GM18909 (cell line): ENCODE measurements around the gene TRAPPC10.
A peak's percentile ranks its signal among the peaks of the same experiment; 100 is the strongest.
"Not testable (repeated sequence)": the region's sequence is repeated elsewhere in the genome, so short reads cannot be mapped to it uniquely, and the experiment has no call there.

Experiments used
- ATAC-seq: cut with Tn5 transposase; IDR thresholded peaks from one replicate; pipeline ENCODE4 v1.9.1; 2021; ENCODE audit warnings: mild to moderate bottlenecking; ENCODE audit not compliant: unreplicated experiment, poor library complexity

TRAPPC10 gene

DNA sequence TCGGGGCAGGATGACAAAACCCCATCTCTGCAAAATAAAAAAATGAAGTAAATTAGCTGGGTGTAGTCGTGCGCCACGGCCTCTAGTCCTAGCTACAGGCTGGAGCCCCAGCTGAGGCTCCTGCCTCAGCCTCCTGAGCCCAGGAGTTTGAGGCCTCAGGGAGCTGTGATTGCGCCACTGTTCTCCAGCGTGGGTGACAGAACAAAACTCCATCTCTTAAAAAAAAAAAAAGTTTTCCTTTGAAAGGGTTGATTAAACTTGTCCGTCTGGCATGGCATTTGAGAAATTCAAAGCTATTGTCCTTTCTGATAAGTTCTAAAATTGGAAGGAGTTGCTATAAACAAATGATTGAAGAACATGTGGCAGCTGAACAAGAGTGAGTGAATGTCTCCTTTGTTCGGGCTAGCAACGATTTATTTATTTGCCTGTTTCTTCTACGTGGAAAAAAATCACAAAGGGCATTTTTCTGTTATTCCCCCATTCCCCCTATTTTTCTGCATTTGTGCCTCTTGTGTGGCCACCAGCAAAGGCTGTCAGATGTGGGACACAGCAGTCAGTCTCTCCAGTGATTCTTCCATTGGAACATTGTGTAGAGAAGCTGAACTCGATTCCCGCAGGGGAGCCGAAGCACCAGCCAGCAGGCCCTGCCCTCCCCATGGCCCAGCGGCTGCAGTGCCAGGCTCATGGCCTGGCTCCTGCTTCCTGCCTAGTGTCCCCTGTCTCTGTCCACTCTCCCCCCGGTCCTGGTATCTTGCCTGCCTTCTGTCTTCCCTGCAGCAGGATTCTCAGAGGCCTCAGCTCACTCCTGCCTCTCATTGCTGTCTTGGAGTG, 73.6 kb downstream of the TRAPPC10 start:
- ATAC-seq: no peak

DNA sequence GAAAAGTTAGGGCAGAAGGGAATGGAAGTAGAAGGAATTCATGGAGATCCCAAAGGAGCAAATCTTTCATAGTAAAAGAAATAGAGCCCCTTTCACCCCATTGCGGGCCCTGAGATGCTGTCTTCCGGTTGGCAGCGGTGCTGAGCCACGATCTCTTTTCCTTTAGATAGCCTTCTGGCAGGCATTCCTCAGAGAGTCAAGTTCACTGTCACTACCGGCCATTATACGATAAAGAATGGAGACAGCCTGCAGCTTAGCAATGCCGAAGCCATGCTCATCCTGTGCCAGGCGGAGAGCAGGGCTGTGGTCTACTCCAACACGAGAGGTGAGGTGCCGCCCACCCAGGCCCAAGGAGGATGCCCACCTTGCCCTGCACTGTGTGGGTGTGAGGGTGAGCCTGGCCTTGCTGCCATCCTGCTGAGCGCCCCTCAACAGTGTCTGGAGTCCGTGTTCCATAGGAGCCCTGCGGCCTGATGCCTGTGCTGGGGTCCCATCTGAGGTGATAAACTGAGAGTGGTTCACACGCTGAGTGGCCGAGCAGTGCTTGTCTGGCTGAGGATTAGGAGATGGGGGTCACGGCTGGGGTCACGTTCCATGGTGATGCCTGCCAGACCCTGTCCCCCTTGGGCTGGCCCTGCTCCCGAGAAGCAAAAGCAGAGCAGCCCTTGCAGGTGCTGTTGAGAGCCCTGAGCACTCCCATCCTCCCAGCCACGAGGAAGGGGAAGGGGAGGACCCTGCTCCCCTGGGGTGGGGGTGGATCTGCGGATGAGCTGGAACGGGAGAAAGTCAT, 74.7 kb downstream of the TRAPPC10 start:
- no peak for ATAC-seq

DNA sequence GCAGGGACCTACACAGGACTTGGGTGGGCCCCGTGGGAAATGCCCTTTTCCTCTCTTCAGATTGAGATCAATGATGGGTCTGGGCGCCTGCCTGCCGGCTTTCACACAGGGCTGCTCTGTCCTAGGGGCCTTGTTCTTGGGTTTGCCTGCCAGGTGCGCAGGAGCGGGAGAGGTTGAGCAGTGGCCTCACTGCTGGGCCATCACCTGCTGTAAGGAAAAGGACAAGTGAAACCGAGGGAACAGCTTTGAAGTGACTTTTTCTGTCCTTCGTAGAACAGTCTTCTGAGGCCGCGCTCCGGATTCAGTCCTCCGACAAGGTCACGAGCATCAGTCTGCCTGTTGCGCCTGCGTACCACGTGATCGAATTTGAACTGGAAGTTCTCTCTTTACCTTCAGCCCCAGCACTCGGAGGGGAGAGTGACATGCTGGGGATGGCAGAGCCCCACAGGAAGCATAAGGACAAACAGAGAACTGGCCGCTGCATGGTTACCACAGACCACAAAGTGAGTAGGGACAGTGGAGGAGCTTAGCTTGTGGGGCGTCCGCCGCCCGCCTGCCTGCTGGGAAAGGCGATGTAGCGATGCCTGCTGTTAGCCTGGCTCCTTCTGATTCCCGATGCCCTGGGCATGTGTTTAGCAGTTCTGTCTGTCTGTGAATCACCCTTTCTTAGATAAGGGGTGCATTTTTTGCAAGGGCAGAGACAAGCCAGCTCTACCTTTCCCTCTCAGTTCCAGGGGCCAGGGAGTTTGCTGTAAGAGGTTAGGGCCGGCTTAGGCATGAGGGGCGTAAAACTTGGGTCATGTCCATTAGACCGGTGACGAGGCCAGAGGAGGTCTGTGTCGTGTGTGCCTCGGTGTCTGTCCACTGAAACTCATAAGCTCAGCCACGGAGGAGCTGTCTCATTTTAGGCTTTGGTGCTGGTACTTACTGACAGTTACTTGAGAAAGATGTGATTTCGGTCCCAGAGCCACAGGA, 75.6 kb downstream of the TRAPPC10 start:
- ATAC-seq: no peak

DNA sequence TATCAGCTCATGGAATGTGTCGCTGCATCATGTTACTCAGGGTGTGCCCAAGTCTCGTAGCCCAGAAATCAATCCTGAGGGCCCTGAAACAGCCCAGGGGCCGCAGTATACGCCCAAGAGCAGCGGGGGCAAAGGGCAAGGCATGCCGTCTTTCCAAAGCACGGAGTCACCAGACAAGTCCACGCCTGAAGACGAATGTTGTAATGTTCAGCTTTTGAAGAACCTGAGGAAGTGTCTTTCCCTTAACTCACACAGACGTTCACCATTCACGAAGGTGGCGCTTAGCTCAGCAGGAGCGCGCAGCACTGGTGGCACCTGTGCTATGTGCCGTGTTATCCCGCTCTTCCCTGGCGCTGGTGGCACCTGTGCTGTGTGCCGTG, 76.3 kb downstream of the TRAPPC10 start:
- no peak for ATAC-seq

DNA sequence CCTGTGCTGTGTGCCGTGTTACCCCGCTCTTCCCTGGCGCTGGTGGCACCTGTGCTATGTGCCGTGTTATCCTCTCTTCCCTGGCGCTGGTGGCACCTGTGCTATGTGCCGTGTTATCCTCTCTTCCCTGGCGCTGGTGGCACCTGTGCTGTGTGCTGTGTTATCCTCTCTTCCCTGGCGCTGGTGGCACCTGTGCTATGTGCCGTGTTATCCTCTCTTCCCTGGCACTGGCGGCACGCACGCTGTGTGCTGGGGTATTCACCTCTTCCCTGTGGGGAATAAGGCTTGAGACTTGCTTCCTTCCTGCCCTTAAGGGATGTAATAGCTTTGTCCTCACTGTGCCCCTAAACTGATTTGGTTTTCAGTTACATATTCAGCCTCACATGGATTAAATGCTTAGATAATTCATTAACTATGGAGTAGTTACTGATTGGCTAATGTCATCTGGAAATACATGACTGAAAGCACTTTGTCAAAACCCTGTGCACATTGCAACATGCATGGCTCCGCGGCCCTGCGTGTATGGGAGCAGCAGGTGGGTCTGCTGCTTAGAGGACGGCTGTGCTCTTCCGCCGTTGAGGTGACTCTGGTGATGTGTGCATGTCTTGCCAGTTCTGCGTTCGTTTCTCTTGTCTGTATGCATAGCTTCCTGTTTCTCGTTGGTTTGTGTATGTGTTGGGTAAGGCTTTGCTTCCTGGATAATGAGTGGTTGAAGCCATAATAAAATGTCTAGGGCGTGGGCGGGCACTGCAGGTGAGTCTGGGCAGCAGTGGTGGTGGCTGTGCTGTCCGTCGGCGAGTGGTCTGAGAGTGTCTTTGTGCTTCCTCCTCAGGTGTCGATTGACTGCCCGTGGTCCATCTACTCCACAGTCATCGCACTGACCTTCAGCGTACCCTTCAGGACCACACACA, 77.1 kb downstream of the TRAPPC10 start:
- ATAC-seq: no peak

DNA sequence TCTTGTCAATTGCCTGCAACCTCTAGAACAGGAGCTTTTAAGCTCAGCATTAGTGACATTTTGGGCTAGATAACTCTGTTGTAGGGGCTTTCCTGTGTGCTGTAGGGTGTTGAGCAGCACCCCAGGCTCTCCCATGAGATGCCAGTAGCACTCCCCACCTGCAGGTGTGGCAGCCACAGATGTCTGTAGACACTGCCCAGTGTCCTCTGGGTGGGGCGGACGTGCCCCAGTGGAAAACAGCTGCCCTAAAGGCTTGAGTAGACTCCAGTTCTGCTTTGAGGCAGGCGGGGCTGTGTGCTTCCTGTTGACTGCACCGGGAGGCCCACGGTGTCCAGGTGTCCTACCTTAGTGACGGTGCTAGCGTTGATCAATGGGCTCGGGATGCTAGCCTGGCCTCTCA, 78.2 kb downstream of the TRAPPC10 start:
- no peak for ATAC-seq

DNA sequence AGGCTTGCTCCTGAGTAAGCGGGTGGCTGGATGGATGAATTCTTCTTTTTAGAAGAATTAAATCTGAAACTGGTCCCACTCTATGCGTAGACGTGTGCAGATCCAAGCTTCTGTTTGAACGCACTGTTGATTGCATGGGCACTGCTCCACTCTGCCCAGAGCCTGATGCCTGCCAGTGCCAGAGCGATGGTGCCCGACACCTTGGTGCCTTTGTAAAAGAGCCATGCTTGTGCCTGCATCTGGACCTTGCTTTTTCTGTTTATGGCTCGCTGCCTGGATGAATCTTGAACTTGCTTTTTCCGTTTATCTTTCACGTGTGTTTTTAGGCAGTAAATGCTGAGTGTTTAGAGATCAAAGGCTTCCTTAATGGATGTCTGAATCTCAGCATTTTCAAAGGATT, 80.1 kb downstream of the TRAPPC10 start:
- no peak for ATAC-seq

DNA sequence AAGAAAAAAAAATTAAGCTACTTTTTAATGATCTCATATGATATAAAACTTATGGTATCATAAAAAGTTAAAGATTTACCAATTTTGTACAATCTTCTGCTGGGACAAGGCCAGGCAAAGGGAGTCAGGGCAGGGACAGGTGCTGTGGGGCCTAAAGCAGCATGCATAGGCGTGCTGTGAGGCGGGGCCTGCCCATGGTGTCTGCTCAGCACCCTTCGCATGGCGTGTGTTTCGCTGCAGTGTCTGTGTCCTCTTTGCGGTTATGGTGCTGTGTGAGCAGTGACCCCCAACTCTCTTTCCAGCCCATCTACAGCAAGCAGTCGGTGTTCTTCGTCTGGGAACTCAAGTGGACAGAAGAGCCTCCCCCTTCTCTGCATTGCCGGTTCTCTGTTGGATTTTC, 81.7 kb downstream of the TRAPPC10 start:
- ATAC-seq: no peak

DNA sequence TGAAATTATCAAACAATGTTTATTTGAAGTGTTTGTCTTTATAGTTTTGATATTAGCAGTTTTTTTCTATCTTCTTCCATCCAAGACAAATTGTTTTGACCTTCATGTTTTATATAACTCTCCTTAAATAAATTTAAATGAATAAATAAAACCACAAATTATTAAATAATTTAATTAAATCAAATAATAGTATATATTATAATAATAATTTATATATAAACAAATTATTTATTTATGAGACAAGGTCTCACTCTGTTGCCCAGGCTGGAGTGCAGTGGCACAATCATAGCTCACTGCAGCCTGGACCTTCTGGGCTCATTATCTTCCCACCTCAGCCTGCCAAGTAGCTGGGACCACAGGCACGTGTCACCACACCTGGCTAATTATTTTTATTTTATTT, 82.7 kb downstream of the TRAPPC10 start:
- ATAC-seq: no peak

DNA sequence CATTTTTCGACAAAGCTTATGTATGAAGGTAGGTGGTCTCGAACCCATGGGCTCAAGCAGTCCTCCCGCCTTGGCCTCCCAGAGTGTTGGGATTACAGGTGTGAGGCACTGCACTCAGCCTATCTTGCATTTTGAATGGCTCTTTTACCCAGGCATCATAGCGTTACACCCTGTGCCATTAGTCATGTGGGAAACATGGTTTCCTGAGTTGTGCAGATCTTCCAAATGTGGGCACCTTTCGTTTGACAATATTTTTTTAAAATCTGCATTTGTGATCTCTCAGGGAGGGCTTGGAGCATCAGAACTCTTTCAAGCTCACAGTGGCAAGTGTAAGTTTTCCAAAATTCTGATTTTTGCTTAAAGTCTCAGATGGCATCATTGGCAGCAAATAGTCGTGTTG, 86.4 kb downstream of the TRAPPC10 start:
- not testable (repeated sequence) for ATAC-seq

DNA sequence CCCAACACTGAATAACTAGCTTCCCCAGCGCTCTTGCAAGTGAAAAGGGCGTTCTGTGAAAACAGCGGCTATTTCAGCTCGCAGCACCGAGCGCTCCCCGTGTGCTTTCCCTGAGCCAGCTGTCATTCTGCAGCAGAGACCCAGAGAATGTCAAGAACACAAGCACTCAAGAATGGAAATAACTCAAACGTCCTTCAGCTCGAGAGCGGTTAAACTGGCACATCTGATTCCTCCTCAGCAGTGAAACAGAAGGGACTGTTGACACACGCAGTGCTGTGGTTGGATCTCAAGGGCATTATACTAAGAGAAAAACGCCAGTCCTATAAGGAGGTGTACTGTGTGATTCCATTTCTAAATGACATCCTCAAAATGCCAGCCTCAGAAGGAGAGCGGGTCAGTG, 86.9 kb downstream of the TRAPPC10 start:
- not testable (repeated sequence) for ATAC-seq

DNA sequence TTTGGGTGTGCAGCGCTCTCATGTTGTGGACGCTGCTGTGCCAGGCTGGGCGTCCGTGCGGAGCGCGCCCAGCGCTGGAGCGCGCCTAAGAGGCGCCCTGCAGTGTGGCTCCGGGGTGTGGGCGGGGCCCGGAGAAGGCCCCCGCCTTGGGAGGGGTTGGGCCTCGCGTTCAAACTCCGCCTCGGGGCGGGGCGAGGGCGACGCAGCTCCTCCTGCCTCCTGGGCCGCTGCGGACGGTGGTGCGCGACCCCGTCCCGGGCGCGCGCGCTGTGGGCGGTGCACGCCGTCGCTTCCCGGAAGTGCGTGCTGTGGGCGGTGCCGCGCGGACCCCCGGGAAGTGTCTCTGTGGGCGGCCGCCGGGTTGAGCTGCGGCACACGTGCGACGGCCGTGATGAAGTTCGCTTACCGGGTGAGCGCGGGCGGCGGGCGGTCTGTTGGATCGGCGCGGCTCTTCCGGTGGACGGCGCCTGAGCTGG, 95.0 kb downstream of the TRAPPC10 start, which contains the start of gene PWP2:
Gene PWP2, plus strand, starts transcription at position 374 of the 476 bp plus-strand sequence. Its CDS starts 18 bp downstream, at position 392.
- ATAC-seq: peak; percentile 91

DNA sequence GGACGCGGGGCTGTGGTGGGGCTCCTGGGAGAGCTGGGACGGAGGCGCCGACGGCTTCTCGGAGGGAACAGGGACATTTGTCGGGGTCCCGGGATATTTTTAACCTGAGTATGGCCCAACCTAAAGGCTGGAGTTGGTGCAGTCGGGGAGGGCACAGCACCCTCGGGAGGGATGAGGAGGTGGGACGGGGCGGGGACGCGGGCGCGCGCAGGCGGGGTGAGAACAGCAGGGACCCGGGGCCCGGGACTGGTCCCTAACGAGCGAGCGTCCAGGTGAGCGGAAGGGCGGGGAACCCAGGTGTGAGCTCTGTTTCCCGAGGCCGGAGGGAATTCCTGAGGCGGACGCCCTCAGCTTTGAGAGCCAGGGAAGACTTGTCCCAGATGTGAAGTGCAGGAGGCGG, 95.5 kb downstream of the TRAPPC10 start:
- ATAC-seq: peak; percentile 18

DNA sequence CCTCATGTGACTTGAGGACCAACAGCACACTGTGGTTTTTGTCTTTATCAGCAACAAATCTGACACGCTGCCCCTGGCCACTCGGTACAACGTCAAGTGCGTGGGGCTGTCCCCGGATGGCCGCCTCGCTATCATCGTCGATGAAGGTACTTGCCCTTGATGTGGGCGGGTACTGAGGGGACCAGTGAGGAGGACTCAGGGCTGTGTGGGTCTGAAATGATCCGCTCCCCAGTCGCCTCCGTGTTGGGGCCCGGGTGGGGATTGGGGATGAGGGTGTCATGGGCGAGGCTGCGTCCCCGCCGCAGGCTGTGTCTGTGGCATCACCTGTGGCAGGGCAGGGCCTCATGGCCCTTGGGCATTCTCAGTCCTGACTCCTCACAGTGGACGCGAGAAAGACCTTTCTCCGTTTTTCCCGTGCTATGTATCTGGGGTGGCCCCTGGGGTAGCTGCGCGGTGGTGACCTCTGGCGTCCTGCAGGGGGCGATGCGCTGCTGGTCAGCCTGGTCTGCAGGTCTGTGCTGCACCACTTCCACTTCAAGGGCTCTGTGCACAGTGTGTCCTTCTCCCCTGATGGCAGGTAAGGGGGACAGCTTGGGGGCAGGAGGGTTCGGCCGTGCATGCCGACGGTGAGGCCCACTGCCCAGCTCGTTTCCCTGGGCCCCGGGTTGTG, 101.7 kb downstream of the TRAPPC10 start:
- ATAC-seq: not testable (repeated sequence)

DNA sequence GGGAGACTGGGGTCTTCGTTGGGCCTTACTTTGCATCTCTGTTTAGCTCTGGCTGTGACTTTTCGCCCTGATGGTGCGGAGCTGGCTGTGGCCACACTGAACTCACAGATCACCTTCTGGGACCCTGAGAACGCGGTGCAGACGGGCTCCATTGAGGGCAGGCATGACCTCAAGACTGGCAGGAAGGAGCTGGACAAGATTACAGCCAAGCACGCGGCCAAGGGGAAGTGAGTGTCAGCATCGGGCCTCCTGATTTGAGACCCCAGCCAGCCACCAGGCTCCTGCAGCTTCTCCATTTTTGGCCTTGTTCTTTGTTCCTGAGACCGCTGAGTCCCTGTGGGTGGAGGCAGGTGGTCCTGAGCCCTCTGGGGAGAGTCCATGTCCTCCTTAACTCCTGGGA, 110.0 kb downstream of the TRAPPC10 start:
- not testable (repeated sequence) for ATAC-seq

DNA sequence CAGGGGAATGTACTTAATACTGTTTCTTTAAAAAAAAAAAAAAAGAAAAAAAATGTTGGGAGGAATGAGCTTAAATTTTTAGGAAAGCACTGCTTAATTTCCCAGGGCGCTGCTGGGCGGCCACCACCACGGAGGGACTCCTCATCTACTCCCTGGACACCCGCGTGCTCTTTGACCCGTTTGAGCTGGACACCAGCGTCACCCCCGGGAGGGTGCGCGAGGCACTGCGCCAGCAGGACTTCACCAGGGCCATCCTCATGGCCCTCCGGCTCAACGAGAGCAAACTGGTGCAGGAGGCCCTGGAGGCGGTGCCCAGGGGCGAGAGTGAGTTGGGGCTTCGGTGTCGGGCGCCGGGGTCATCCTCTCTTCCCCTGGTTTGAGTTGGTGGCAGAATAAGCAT, 115.7 kb downstream of the TRAPPC10 start:
- ATAC-seq: not testable (repeated sequence)

DNA sequence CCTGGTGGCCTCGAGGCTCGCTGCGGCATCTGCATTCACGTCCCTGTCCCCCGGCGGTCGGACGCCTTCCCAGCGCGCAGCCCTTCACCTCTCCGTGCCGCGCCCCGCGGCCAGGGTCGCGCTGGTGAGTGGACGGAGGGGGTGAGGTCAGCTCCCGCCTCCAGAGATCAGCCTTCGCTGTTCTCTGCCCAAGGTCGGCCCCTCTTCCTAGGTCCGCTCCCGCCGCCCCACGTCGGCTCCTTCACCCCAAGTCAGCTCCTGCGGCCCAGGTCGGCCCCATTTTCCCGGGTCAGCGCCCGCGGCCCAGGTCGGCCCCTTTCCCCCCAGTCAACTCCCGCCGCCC, 121.6 kb downstream of the TRAPPC10 start:
- not testable (repeated sequence) for ATAC-seq

DNA sequence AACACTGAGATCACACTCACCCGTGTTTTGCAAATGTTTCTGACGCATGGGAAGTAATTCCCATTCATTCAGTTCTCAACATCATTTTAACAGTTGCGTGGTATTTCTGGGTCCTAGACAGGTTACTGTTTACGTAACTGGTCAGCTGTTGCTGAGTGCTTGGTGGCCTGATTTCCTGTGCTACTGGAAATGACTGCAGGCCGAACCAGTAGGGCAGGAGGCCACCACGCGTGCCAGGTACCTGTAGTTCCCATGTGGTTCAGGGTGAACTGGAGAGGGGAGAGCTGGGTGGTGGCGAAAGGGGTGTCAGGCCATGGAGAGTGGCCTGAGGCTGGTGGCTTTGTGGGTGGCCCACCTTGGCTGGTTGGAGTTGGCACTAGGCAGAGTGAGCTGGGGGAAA, 122.6 kb downstream of the TRAPPC10 start:
- ATAC-seq: not testable (repeated sequence)

DNA sequence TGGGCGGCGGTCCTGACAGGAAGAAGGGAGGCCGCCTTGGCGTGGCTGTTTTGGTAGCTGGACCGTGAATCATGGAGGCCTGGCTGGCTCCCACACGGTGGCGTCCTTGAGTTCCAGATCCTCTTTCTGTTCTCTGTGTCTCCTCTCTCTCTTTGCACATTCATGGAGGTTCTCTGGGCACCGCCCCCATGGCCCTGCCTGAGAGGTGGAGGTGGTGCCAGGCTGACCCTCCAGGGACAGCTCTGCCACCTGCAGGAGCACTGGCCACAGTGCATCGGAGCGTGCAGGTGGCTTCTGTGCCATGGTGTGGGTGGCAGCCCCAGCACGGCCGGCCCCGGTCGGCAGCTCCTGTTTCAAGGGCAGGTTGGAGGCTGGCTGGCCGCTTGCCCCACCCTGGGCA, 125.9 kb downstream of the TRAPPC10 start:
- peak; percentile 50 for ATAC-seq
